ENCODE results near the gene C12orf56. TPM values are rescaled to one million over a fixed set of nuclear protein-coding genes. Genes with fewer than 3 reads are reported as not detected.

C12orf56 gene
- total RNA-seq, 2 donors from 2014 or later, result not detected

DNA sequence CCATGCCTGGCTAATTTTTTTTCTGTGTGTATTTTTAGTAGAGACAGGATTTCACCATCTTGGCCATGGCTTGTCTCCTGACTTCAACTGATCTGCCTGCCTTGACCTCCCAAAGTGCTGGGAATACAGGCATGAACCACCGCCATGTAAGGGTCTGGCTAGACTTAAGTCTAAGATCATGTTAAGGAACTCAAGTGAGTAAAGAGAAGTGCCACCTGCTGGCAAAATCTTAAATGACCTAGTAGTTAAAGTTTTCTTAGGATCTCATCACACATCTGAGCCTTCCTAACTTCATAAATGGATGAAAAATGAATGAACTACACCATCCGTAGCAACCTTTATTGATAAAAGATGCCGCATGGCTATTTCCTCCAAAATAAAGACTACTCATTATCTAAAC is 1.7 kb upstream of the C12orf56 start:
- H3K9me3 ChIP-seq, result no peaks in the 10 kb centered on the region
- peak in 1 of 4 donors; percentile 8 for DNase-seq
- intact Hi-C loops (cut with DNase I), result no loop called here
- no peak overlapping the region for H3K4me3 ChIP-seq
- no peak for ATAC-seq
- TF ChIP-seq CTCF (IDR thresholded peaks at IDR 0.05) (peak in 1 of 7 experiments; percentile 8), POLR2A (IDR thresholded peaks at IDR 0.05) (no peak)
- no peaks in the 10 kb centered on the region for H3K36me3 ChIP-seq (replicated peaks in 1 of 2; ENCODE audit: insufficient read depth in 1 of 2, low read depth in 2 of 2)
- WGBS, 2 donors, result 59 to 78% methylated on average over 3 of the region's 3 CpGs
- peaks cover 10% of the 10 kb centered on the region for H3K4me1 ChIP-seq
- H3K27ac ChIP-seq, result no peak overlapping the region
- no peaks in the 10 kb centered on the region for H3K27me3 ChIP-seq

GRCh38 chr12:64389154-64389553 is 1.4 kb downstream of the C12orf56 start:
- Histone ChIP-seq H3K9me3 (no peaks in the 10 kb centered on the region), H3K27ac (no peak overlapping the region), H3K4me1 (peaks cover 10% of the 10 kb centered on the region), H3K36me3 (replicated peaks in 1 of 2; ENCODE audit: insufficient read depth in 1 of 2, low read depth in 2 of 2) (no peaks in the 10 kb centered on the region), H3K27me3 (no peaks in the 10 kb centered on the region), H3K4me3 (no peak overlapping the region)
- DNase-seq (no peak), ATAC-seq (no peak)
- intact Hi-C loops (cut with DNase I), result no loop called here
- 80 to 86% methylated on average over 16 to 18 of the region's 18 CpGs for WGBS, 2 donors
- TF ChIP-seq POLR2A (IDR thresholded peaks at IDR 0.05), result no peak
- TF ChIP-seq CTCF (IDR thresholded peaks at IDR 0.05), result no peak

- ATAC-seq (no peak), DNase-seq (no peak)
- H3K27me3 ChIP-seq, result no peaks in the 10 kb centered on the region
- WGBS, 2 donors, result 78 to 90% methylated on average over 6 of the region's 6 CpGs
- H3K4me1 ChIP-seq, result peaks cover 10% of the 10 kb centered on the region
- no peak overlapping the region for H3K27ac ChIP-seq
- no peak overlapping the region for H3K4me3 ChIP-seq
- no peaks in the 10 kb centered on the region for H3K9me3 ChIP-seq
- intact Hi-C loops (cut with DNase I), result no loop called here
- TF ChIP-seq CTCF (IDR thresholded peaks at IDR 0.05) (no peak), POLR2A (IDR thresholded peaks at IDR 0.05) (no peak)
- no peaks in the 10 kb centered on the region for H3K36me3 ChIP-seq (replicated peaks in 1 of 2; ENCODE audit: insufficient read depth in 1 of 2, low read depth in 2 of 2)
These were observed 3.3 kb downstream of the C12orf56 start for GRCh38 chr12:64387197-64387816.

DNA sequence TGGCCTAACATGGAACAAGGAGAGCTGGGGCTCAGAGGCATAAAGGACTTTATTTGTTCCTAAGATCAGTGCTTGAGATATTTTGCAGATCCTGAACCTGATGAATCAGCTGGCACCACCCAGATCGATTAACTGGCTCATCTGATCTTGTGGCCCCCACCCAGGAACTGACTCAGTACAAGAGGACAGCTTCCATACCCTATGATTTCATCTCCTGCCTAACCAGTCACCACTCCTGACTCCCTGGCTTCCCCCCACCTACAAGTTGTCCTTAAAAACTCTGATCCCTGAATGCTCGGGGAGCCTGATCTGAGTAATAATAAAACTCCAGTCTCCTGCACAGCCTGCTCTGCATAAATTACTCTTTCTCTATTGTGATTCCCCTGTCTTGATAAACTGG is 5.1 kb downstream of the C12orf56 start:
- Histone ChIP-seq H3K4me3 (no peak overlapping the region), H3K4me1 (peaks cover 5% of the 10 kb centered on the region), H3K36me3 (replicated peaks in 1 of 2; ENCODE audit: insufficient read depth in 1 of 2, low read depth in 2 of 2) (no peaks in the 10 kb centered on the region), H3K27me3 (no peaks in the 10 kb centered on the region), H3K9me3 (no peaks in the 10 kb centered on the region), H3K27ac (no peak overlapping the region)
- intact Hi-C loops (cut with DNase I), result no loop called here
- DNase-seq (no peak), ATAC-seq (no peak)
- TF ChIP-seq CTCF (IDR thresholded peaks at IDR 0.05) (no peak), POLR2A (IDR thresholded peaks at IDR 0.05) (no peak)
- 77 to 78% methylated on average over 2 of the region's 2 CpGs for WGBS, 2 donors

- intact Hi-C loops (cut with DNase I), result no loop called here
- no peak overlapping the region for H3K4me3 ChIP-seq
- DNase-seq (no peak), ATAC-seq (no peak)
- WGBS, 2 donors, result 84 to 93% methylated on average over 3 of the region's 3 CpGs
- H3K4me1 ChIP-seq, result peaks cover under 1% of the 10 kb centered on the region
- no peak overlapping the region for H3K27ac ChIP-seq
- no peaks in the 10 kb centered on the region for H3K27me3 ChIP-seq
- H3K9me3 ChIP-seq, result no peaks in the 10 kb centered on the region
- no peaks in the 10 kb centered on the region for H3K36me3 ChIP-seq (replicated peaks in 1 of 2; ENCODE audit: insufficient read depth in 1 of 2, low read depth in 2 of 2)
- no peak for TF ChIP-seq CTCF (IDR thresholded peaks at IDR 0.05)
- no peak for TF ChIP-seq POLR2A (IDR thresholded peaks at IDR 0.05)
These were observed 5.5 kb downstream of the C12orf56 start for GRCh38 chr12:64385019-64385418.
